Activated CD8-positive, alpha-beta memory T cell treated with anti-CD3 and anti-CD28 coated beads, Interleukin-2, amount 50 U/mL, for 1 hour (primary cell): Measurements from ENCODE around the gene VPS18.
"Not testable (repeated sequence)": the region's sequence is repeated elsewhere in the genome, so short reads cannot be mapped to it uniquely, and the experiment has no call there.

Experiments
- DNase-seq: peaks from one replicate; pipeline ENCODE4 v3.0.0-alpha.2; 2020; ENCODE audit errors: extremely low read depth

The VPS18 gene, protein sequence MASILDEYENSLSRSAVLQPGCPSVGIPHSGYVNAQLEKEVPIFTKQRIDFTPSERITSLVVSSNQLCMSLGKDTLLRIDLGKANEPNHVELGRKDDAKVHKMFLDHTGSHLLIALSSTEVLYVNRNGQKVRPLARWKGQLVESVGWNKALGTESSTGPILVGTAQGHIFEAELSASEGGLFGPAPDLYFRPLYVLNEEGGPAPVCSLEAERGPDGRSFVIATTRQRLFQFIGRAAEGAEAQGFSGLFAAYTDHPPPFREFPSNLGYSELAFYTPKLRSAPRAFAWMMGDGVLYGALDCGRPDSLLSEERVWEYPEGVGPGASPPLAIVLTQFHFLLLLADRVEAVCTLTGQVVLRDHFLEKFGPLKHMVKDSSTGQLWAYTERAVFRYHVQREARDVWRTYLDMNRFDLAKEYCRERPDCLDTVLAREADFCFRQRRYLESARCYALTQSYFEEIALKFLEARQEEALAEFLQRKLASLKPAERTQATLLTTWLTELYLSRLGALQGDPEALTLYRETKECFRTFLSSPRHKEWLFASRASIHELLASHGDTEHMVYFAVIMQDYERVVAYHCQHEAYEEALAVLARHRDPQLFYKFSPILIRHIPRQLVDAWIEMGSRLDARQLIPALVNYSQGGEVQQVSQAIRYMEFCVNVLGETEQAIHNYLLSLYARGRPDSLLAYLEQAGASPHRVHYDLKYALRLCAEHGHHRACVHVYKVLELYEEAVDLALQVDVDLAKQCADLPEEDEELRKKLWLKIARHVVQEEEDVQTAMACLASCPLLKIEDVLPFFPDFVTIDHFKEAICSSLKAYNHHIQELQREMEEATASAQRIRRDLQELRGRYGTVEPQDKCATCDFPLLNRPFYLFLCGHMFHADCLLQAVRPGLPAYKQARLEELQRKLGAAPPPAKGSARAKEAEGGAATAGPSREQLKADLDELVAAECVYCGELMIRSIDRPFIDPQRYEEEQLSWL

GRCh38 chr15:40893733-40894680 lies at the start of gene VPS18:
VPS18 (plus strand) TSS chr15:40894450; CDS start chr15:40894769, 319 bp downstream.
- DNase-seq: peak; percentile 91

GRCh38 chr15:40844696-40845030 lies 49.6 kb upstream of the VPS18 start:
- DNase-seq: no peak

GRCh38 chr15:40845036-40845435 lies 49.2 kb upstream of the VPS18 start:
- DNase-seq: no peak

DNA sequence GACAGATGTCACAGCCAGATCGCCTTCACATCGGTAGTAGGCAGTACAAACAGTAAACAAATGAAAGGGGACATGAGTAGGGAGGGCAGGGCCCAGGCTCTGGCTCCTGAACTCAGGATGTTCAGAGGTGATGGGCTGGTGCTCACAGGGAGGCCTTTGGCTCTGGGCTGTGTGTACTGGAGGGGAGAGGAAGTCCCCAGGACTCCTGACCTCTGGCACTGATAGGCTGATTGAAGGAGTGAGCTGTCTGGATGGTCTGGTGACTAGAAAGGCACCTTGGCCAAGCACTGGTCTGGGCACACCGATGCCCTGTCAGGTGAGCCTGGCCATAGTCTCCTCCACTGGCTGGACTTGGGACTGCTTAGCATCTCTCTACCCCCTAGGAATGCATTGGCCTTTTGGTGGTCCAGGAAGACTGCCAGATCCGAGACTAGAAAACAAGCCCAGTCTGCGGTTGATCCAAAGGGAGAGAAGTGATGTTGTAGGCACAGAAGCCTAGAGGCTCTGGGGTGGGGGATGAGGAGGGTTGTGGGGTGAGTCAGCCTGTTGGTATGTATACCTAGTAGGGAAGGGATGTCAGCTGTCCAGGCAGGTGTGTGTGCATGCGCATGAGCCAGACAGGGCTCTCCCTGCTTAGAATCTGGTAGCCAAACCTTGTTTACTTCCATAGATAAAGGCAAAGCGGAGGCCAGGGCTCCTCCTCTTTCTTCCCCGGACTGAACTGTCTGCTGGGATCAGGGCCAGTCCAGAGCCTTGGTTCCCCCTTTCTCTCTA lies 48.6 kb upstream of the VPS18 start:
- no peak for DNase-seq

- no peak for DNase-seq
These were observed 47.4 kb upstream of the VPS18 start for GRCh38 chr15:40846841-40847222.

DNA sequence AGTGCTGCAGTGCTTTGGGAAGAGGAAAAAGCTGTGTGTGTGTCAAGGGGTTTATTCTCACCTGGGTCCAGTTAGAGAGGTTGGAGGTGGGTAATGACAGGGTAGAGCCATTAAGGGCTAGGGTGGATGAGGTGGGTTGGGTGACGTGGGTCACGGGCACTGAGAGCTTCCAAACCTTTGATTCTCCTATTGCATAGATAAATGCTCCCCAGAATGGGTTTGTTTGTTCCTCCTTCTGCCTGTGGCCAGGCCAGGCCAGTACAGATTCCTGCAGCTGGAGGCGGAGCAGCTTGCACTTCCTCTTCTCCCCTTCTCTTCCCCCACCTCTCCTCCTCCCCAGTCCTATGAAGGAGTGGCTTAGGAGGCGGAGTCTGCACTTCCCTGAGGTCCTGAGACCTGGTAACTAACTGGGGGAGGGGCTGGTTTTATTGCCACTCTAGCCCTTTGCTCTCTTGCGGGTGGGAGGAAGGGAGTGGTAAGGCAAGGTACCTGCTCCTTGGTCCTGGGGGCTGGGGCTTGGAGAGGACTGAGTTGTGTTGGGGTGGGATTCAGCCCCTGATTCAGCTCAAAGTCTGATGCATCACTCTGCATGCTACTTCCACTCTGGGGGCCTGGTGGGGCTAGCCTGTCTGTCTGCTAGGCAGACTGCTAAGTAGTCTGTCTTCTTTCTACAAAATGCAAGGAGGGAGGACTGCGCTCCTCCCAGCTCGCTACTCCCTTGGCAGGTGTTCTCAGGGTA lies 46.9 kb upstream of the VPS18 start:
- no peak for DNase-seq

GRCh38 chr15:40850576-40851112 lies 43.6 kb upstream of the VPS18 start:
- no peak for DNase-seq

GRCh38 chr15:40852529-40852928 lies 41.7 kb upstream of the VPS18 start:
- no peak for DNase-seq

GRCh38 chr15:40853241-40853890 lies 40.9 kb upstream of the VPS18 start:
- DNase-seq: no peak

GRCh38 chr15:40854161-40854560 lies 40.1 kb upstream of the VPS18 start:
- no peak for DNase-seq

DNA sequence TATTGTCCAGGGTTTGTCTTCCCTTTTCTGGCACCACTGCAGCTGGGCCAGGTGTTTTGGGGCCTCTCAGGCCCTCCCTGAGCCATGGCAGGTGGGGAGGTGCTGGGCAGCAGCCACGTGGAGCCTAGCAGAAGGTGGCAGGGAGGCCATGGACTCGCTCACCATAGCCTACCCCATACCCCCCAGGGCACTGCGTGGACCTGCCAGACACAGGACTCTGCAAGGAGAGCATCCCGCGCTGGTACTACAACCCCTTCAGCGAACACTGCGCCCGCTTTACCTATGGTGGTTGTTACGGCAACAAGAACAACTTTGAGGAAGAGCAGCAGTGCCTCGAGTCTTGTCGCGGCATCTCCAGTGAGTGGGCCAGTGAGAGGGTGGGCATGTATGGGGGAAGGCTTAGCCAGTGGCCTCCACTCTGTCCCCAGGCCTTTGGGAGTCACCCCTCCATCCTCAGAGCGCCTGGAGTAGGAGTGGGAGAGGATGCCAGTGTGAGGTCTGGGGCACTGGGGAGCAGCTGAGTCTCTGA lies 38.5 kb upstream of the VPS18 start:
- no peak for DNase-seq

DNA sequence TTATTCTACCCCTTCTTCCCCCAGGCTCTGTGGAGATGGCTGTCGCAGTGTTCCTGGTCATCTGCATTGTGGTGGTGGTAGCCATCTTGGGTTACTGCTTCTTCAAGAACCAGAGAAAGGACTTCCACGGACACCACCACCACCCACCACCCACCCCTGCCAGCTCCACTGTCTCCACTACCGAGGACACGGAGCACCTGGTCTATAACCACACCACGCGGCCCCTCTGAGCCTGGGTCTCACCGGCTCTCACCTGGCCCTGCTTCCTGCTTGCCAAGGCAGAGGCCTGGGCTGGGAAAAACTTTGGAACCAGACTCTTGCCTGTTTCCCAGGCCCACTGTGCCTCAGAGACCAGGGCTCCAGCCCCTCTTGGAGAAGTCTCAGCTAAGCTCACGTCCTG lies 37.5 kb upstream of the VPS18 start:
- no peak for DNase-seq

DNA sequence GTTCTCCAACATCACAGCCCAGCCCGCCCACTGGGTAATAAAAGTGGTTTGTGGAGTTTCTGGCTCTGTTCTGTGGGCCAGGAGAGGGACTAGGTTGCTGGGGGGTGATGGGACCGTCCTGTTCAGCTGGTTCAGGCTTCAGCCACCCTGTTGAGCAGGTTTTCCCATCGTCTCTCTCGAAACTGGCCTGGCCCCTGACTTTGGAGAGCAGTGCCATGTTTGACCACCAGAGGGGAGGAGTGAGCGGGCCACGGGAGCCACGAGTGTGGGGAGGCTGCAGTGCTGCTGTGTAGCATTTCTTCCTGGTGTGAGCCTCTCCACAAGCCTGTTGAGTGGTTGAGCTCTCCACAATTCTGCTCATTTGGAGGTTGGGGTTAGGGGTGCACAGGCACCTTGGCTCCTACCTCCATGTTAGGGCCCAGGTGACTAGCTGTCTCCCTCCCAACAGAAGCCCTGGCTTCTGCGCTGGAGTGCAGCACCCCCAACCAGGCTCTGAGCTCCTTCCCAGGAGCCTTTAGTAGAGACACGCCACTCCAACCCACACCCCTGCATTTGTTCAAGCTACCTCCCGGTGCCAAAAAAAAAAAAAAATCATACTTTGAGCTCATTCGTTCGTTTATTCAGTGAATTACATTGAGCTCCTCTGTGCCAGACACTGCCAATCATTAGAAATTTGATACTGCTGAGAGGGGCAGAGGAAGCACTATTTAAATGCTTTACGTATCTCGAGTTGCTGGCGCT lies 36.5 kb upstream of the VPS18 start:
- DNase-seq: peak; percentile 22

- no peak for DNase-seq
These were observed 35.5 kb upstream of the VPS18 start for GRCh38 chr15:40858706-40859105.

DNA sequence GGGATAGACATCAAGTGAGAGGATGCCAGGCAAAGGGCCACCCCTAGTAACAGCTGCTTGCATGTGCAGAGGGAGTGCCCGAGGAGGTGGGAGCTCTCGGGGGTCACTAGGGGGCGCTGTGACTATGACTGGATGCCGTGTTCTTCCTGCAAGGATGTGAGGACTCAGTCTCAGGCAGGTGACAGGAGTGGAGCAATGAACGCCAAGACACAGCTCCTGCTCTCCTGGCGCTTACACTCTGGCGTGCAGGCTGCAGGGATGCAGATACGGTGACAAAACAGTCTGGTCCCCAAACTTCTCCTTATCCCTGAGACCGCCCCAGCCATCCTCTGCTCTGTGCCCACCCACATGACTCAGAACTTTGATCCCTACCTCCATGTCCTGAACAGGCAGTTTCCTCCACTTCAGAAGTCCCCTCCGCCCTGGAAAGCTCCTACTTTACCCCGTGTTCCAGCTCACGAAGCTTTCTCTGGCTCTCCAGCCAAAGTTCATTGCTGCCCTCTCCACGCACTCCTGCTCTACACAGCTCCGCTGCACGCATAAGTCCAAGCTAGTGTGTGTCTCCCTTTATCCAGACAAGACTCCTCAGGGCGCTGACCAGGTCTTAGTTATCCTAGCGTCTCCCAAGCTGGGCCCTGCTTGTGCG lies 34.9 kb upstream of the VPS18 start:
- DNase-seq: peak; percentile 39

GRCh38 chr15:40861147-40861546 lies 33.1 kb upstream of the VPS18 start:
- not testable (repeated sequence) for DNase-seq

- no peak for DNase-seq
These were observed 30.5 kb upstream of the VPS18 start for GRCh38 chr15:40863660-40864270.
